ENCODE measurements around the gene TM9SF3.
"Not testable (repeated sequence)": the region's sequence is repeated elsewhere in the genome, so short reads cannot be mapped to it uniquely, and the experiment has no call there.

TM9SF3 gene

DNA sequence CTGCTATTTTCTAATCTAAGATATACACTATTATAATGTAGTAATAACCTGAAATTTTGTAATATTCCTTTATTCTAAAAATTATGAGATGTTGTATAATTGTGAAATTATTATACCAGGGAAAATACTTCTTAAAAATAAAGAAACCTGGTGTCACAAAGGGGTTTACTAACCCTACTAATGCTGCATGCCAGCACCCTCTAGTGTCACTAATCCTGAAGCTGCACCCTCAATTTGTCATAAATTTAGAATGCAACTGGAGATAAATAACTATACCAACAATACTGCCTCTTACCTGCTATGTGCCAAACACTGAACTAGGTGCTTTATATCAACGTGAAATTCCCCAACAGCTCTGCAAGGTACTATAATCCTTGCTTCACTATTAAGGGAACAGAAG lies 30.8 kb downstream of the TM9SF3 start:
- peaks cover 74% of the 10 kb centered on the region for H3K36me3 ChIP-seq (ENCODE audit: insufficient read depth, low read depth, low read length)

DNA sequence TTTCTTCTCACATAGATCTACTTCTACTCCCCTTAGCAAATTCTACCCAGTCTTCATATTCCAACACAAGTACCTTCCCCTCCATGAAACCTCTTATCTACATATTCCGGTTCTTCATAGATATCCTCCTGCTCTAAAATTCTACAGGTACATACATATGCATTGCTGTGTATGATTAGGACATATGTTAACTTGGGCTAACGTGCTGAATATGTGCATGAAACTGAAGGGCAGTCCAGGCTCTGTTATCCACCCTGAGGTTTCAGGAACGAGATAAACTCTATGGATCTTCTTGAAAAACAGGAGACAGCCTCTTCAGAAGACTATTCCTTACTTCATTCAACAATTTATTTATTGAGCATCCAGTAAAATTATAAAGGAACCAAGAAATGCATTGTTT lies 31.5 kb downstream of the TM9SF3 start:
- Histone ChIP-seq H3K27me3 (ENCODE audit: insufficient read depth, low read length) (no peaks in the 10 kb centered on the region), H3K4me3 (ENCODE audit: low read length) (no peak overlapping the region), H3K9me3 (ENCODE audit: insufficient read depth, low read depth, low read length) (no peaks in the 10 kb centered on the region), H3K36me3 (ENCODE audit: insufficient read depth, low read depth, low read length) (peaks cover 74% of the 10 kb centered on the region), H3K27ac (ENCODE audit: low read length) (no peak overlapping the region), H3K9ac (ENCODE audit: low read depth, low read length) (no peak overlapping the region), H3K4me1 (ENCODE audit: insufficient read depth, low read length) (no peaks in the 10 kb centered on the region)

More for the DNA sequence above, 30.8 kb downstream of the TM9SF3 start:
- H3K4me3 ChIP-seq (ENCODE audit: low read length) = no peak overlapping the region
- no peaks in the 10 kb centered on the region for H3K9me3 ChIP-seq (ENCODE audit: insufficient read depth, low read depth, low read length)
- H3K4me1 ChIP-seq (ENCODE audit: insufficient read depth, low read length) = no peaks in the 10 kb centered on the region
- no peaks in the 10 kb centered on the region for H3K27me3 ChIP-seq (ENCODE audit: insufficient read depth, low read length)
- no peak overlapping the region for H3K9ac ChIP-seq (ENCODE audit: low read depth, low read length)
- no peak overlapping the region for H3K27ac ChIP-seq (ENCODE audit: low read length)

- Histone ChIP-seq H3K9me3 (ENCODE audit: insufficient read depth, low read depth, low read length) (no peaks in the 10 kb centered on the region), H3K36me3 (ENCODE audit: insufficient read depth, low read depth, low read length) (peaks cover 85% of the 10 kb centered on the region), H3K27me3 (ENCODE audit: insufficient read depth, low read length) (no peaks in the 10 kb centered on the region), H3K4me1 (ENCODE audit: insufficient read depth, low read length) (no peaks in the 10 kb centered on the region), H3K27ac (ENCODE audit: low read length) (no peak overlapping the region), H3K9ac (ENCODE audit: low read depth, low read length) (no peak overlapping the region), H3K4me3 (ENCODE audit: low read length) (no peak overlapping the region)
These were observed 38.2 kb downstream of the TM9SF3 start for GRCh38 chr10:96548589-96548988.

GRCh38 chr10:96545558-96545957 lies 41.3 kb downstream of the TM9SF3 start:
- H3K4me1 ChIP-seq (ENCODE audit: insufficient read depth, low read length); H3K9me3 ChIP-seq (ENCODE audit: insufficient read depth, low read depth, low read length); H3K27me3 ChIP-seq (ENCODE audit: insufficient read depth, low read length); H3K27ac ChIP-seq (ENCODE audit: low read length); H3K4me3 ChIP-seq (ENCODE audit: low read length); H3K9ac ChIP-seq (ENCODE audit: low read depth, low read length): not testable (repeated sequence)
- peaks cover 68% of the 10 kb centered on the region for H3K36me3 ChIP-seq (ENCODE audit: insufficient read depth, low read depth, low read length)

DNA sequence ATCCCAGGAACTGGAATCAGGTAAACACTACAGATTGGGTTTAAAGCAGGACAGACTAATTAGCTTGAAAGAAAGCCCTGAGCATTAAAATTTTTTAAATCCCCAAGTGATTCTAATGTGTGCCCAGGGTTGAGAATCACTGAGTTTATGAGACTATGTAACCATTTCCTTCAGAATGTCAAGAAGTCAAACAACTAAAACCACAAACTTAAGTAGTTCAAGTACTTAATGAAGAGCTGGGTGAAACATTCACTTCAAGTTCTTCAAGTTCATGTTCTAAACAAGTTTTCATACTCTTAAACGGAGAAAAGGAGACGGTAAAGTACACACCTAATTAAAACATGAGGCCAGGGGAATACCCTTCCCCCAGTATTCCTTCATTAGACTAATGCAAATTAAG lies 44.9 kb downstream of the TM9SF3 start:
- Histone ChIP-seq H3K9me3 (ENCODE audit: insufficient read depth, low read depth, low read length) (no peaks in the 10 kb centered on the region), H3K27ac (ENCODE audit: low read length) (no peak overlapping the region), H3K36me3 (ENCODE audit: insufficient read depth, low read depth, low read length) (peaks cover 53% of the 10 kb centered on the region), H3K9ac (ENCODE audit: low read depth, low read length) (no peak overlapping the region), H3K4me1 (ENCODE audit: insufficient read depth, low read length) (no peaks in the 10 kb centered on the region), H3K4me3 (ENCODE audit: low read length) (no peak overlapping the region), H3K27me3 (ENCODE audit: insufficient read depth, low read length) (no peaks in the 10 kb centered on the region)

DNA sequence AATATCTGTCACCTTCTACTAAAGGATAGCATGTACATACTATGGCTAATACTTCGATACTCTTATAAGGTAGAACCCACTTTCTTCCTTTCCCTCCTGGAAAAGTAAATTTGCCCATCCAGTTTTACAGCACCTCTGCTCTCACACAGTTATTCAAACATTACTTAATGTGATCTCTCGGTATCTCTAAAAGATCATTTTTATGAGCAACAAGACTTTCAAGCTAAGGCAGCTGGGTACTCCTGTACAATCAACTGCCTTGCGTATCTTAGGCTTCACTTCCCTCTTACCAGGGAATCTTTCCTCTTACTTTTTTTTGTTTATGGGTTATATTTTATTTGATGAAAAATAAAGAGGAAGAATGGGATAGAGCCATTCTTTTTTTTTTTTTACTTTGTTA lies 46.6 kb downstream of the TM9SF3 start:
- no peak overlapping the region for H3K4me3 ChIP-seq (ENCODE audit: low read length)
- H3K9me3 ChIP-seq (ENCODE audit: insufficient read depth, low read depth, low read length) = no peaks in the 10 kb centered on the region
- no peaks in the 10 kb centered on the region for H3K4me1 ChIP-seq (ENCODE audit: insufficient read depth, low read length)
- H3K27me3 ChIP-seq (ENCODE audit: insufficient read depth, low read length) = no peaks in the 10 kb centered on the region
- no peak overlapping the region for H3K27ac ChIP-seq (ENCODE audit: low read length)
- H3K9ac ChIP-seq (ENCODE audit: low read depth, low read length) = no peak overlapping the region
- peaks cover 45% of the 10 kb centered on the region for H3K36me3 ChIP-seq (ENCODE audit: insufficient read depth, low read depth, low read length)

DNA sequence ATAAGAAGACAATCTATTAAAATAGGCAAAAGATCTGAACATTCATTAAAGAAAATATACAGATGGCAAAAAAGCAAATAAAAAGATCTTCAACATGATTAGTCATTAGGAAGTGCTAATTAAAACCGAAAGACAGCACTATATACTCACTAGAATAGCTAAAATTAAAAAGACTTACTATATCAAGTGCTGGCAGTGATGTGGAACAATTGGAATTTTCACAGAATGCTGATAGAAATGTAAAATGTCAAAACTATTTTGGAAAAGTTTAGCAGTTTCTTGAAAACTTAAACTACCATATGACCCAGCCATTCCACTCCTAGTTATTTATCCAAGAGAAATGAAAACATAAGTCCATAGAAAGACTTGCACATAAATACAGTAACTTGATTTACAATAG lies 48.1 kb downstream of the TM9SF3 start:
- Histone ChIP-seq H3K9me3 (ENCODE audit: insufficient read depth, low read depth, low read length) (no peaks in the 10 kb centered on the region), H3K4me1 (ENCODE audit: insufficient read depth, low read length) (no peaks in the 10 kb centered on the region), H3K27ac (ENCODE audit: low read length) (no peak overlapping the region), H3K9ac (ENCODE audit: low read depth, low read length) (no peak overlapping the region), H3K27me3 (ENCODE audit: insufficient read depth, low read length) (no peaks in the 10 kb centered on the region), H3K36me3 (ENCODE audit: insufficient read depth, low read depth, low read length) (peaks cover 41% of the 10 kb centered on the region), H3K4me3 (ENCODE audit: low read length) (no peak overlapping the region)

DNA sequence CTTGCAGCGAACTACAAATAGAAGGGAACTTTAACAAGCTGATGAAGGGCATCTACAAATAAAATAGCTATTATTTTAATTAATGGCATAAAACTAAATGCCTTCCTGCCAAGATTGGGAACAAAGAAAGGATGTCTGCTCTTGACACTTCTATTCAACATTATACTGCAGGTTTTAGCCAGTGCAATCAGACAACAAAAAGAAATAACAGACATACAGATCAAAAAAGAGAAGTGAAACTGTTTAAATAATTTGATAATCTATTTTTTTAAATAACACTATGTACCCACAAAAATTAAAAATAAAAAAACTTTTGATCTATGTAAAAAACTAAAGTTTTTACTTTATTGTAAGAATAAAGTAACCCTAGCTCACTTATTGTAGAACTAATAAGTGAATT lies 50.7 kb downstream of the TM9SF3 start:
- Histone ChIP-seq H3K4me3 (ENCODE audit: low read length) (no peak overlapping the region), H3K9ac (ENCODE audit: low read depth, low read length) (no peak overlapping the region), H3K27me3 (ENCODE audit: insufficient read depth, low read length) (no peaks in the 10 kb centered on the region), H3K27ac (ENCODE audit: low read length) (no peak overlapping the region), H3K4me1 (ENCODE audit: insufficient read depth, low read length) (no peaks in the 10 kb centered on the region), H3K9me3 (ENCODE audit: insufficient read depth, low read depth, low read length) (no peaks in the 10 kb centered on the region), H3K36me3 (ENCODE audit: insufficient read depth, low read depth, low read length) (peaks cover 47% of the 10 kb centered on the region)

GRCh38 chr10:96532523-96532922 lies 54.3 kb downstream of the TM9SF3 start:
- no peak overlapping the region for H3K4me3 ChIP-seq (ENCODE audit: low read length)
- H3K36me3 ChIP-seq (ENCODE audit: insufficient read depth, low read depth, low read length) = peaks cover 63% of the 10 kb centered on the region
- no peaks in the 10 kb centered on the region for H3K27me3 ChIP-seq (ENCODE audit: insufficient read depth, low read length)
- no peaks in the 10 kb centered on the region for H3K9me3 ChIP-seq (ENCODE audit: insufficient read depth, low read depth, low read length)
- no peaks in the 10 kb centered on the region for H3K4me1 ChIP-seq (ENCODE audit: insufficient read depth, low read length)
- no peak overlapping the region for H3K9ac ChIP-seq (ENCODE audit: low read depth, low read length)
- H3K27ac ChIP-seq (ENCODE audit: low read length) = no peak overlapping the region

- H3K27me3 ChIP-seq (ENCODE audit: insufficient read depth, low read length) = no peaks in the 10 kb centered on the region
- H3K9ac ChIP-seq (ENCODE audit: low read depth, low read length) = no peak overlapping the region
- no peaks in the 10 kb centered on the region for H3K9me3 ChIP-seq (ENCODE audit: insufficient read depth, low read depth, low read length)
- peaks cover 80% of the 10 kb centered on the region for H3K36me3 ChIP-seq (ENCODE audit: insufficient read depth, low read depth, low read length)
- H3K4me1 ChIP-seq (ENCODE audit: insufficient read depth, low read length) = no peaks in the 10 kb centered on the region
- no peak overlapping the region for H3K27ac ChIP-seq (ENCODE audit: low read length)
- no peak overlapping the region for H3K4me3 ChIP-seq (ENCODE audit: low read length)
These were observed 57.1 kb downstream of the TM9SF3 start for GRCh38 chr10:96529634-96530279.

GRCh38 chr10:96524741-96525140 lies 62.1 kb downstream of the TM9SF3 start:
- Histone ChIP-seq H3K4me3 (ENCODE audit: low read length) (no peak overlapping the region), H3K27ac (ENCODE audit: low read length) (no peak overlapping the region), H3K9me3 (ENCODE audit: insufficient read depth, low read depth, low read length) (no peaks in the 10 kb centered on the region), H3K9ac (ENCODE audit: low read depth, low read length) (no peak overlapping the region), H3K27me3 (ENCODE audit: insufficient read depth, low read length) (no peaks in the 10 kb centered on the region), H3K36me3 (ENCODE audit: insufficient read depth, low read depth, low read length) (peaks cover 83% of the 10 kb centered on the region), H3K4me1 (ENCODE audit: insufficient read depth, low read length) (no peaks in the 10 kb centered on the region)

GRCh38 chr10:96517284-96517683 lies 69.5 kb downstream of the TM9SF3 start:
- Histone ChIP-seq H3K27me3 (ENCODE audit: insufficient read depth, low read length) (peaks cover 34% of the 10 kb centered on the region), H3K36me3 (ENCODE audit: insufficient read depth, low read depth, low read length) (peaks cover 22% of the 10 kb centered on the region), H3K4me1 (ENCODE audit: insufficient read depth, low read length) (no peaks in the 10 kb centered on the region), H3K9ac (ENCODE audit: low read depth, low read length) (no peak overlapping the region), H3K4me3 (ENCODE audit: low read length) (no peak overlapping the region), H3K9me3 (ENCODE audit: insufficient read depth, low read depth, low read length) (no peaks in the 10 kb centered on the region), H3K27ac (ENCODE audit: low read length) (no peak overlapping the region)
